Measurements from ENCODE around the gene TSPAN2. TPM values are rescaled to one million over a fixed set of nuclear protein-coding genes. Genes with fewer than 3 reads are reported as not detected.
A peak's percentile ranks its signal among the peaks of the same experiment; 100 is the strongest.

TSPAN2 gene
- total and polyA plus RNA-seq, 9 of the 15 experiments (the other 6 are each of a cell fraction or from before 2014, with no cell fraction given) = not detected

- in situ Hi-C loops (cut with MboI) = loop anchor here (25.0 kb wide), 1 partner anchor 1077 kb away; the partner anchor contains the start of gene OLFML3
- Histone ChIP-seq H3K9ac (ENCODE audit: insufficient read depth in 1 of 2, low read depth in 2 of 2, low read length in 2 of 2) (no peak overlapping the region), H3K27me3 (ENCODE audit: control insufficient read depth in 2 of 2, insufficient read depth in 2 of 2, low read length in 2 of 2) (0 out of 5 replicates have a peak, but pooled peaks cover 0 to 5% of the 10 kb centered on the region in 2 experiments), H3K9me1 (ENCODE audit: control insufficient read depth, insufficient read depth, low read length) (no peaks in the 10 kb centered on the region), H4K20me1 (replicated peaks; ENCODE audit: control insufficient read depth, insufficient read depth, low read length) (no peaks in the 10 kb centered on the region; the same call in 1 of the 2 replicates), H3K4me2 (ENCODE audit: insufficient read depth, low read length) (no peak overlapping the region), H3K79me2 (ENCODE audit: control insufficient read depth, insufficient read depth, low read length) (no peaks in the 10 kb centered on the region), H3K27ac (ENCODE audit: extremely low read depth, low read depth, low read length) (no peak overlapping the region), H3K9me3 (replicated peaks; ENCODE audit: control insufficient read depth, insufficient read depth, low read depth, low read length) (no peaks in the 10 kb centered on the region), H2AFZ (ENCODE audit: low read depth, low read length) (no peak overlapping the region), H3K36me3 (ENCODE audit: control insufficient read depth, insufficient read depth, low read length) (no peaks in the 10 kb centered on the region), H3K4me3 (no peak overlapping the region), H3K4me1 (replicated peaks in 1 of 2; ENCODE audit: control insufficient read depth in 2 of 2, insufficient read depth in 2 of 2, low read length in 2 of 2) (no peaks in the 10 kb centered on the region)
- ChIA-PET POLR2A (interaction anchor here (0.6 to 1.6 kb wide), 3 partner anchors 12 to 910 kb away, joined by 3 read pairs; no protein-coding TSS in a partner anchor), CTCF (ENCODE audit: low intra/inter-chr PET ratio) (no interaction called here)
- DNase-seq (ENCODE audit: extremely low read depth in 1 of 4, low spot score in 3 of 4) (no peak), FAIRE-seq (no peak), ATAC-seq (no peak)
- BruUV-seq (replicated peaks) = no TSS peak
- intact Hi-C loops (cut with micrococcal nuclease) = no loop called here
- TF ChIP-seq SMAD2 (IDR thresholded peaks at IDR 0.05; ENCODE audit: low read depth, low read length) (no peak), ZKSCAN1 (IDR thresholded peaks at IDR 0.05; ENCODE audit: low read depth, low read length) (no peak), PHF20 (IDR thresholded peaks at IDR 0.05; ENCODE audit: partially characterized antibody) (no peak)
- WGBS (ENCODE audit: insufficient coverage, low coverage, missing lambda C conversion rate) = 3% methylated on average over 3 of the region's 3 CpGs
Measured at GRCh38 chr1:115064461-115064860, 24.8 kb downstream of the TSPAN2 start.

- no TSS peak for BruUV-seq (replicated peaks)
- CTCF ChIA-PET (ENCODE audit: low intra/inter-chr PET ratio) = no interaction called here
- TF ChIP-seq ZNF146 (CRISPR knock-in tag; IDR thresholded peaks at IDR 0.05; ENCODE audit: unreplicated experiment) = peak; percentile 46
- no peak for TF ChIP-seq ARID2 (IDR thresholded peaks at IDR 0.05)
- no peak for TF ChIP-seq CBX5 (IDR thresholded peaks at IDR 0.05; ENCODE audit: borderline replicate concordance, low read depth)
- no peak for TF ChIP-seq BCL6 (CRISPR knock-in tag; IDR thresholded peaks at IDR 0.05)
- peak; percentile 15 for TF ChIP-seq RBM25 (IDR thresholded peaks at IDR 0.05; ENCODE audit: low read depth, low read length, severe bottlenecking)
- TF ChIP-seq OTX1 (CRISPR knock-in tag; IDR thresholded peaks at IDR 0.05) = no peak
- no peak for TF ChIP-seq PRDM10 (IDR thresholded peaks at IDR 0.05; ENCODE audit: partially characterized antibody)
- TF ChIP-seq KLF13 (tag; IDR thresholded peaks at IDR 0.05; ENCODE audit: borderline replicate concordance, low read depth) = no peak
- TF ChIP-seq KAT8 (IDR thresholded peaks at IDR 0.05; ENCODE audit: low read depth) = no peak
Measured at GRCh38 chr1:115063228-115063901, 25.9 kb downstream of the TSPAN2 start.

More at GRCh38 chr1:115063228-115063901, 25.9 kb downstream of the TSPAN2 start:
- Histone ChIP-seq H3K27ac (ENCODE audit: extremely low read depth, low read depth, low read length) (no peak overlapping the region), H3K9me1 (ENCODE audit: control insufficient read depth, insufficient read depth, low read length) (no peaks in the 10 kb centered on the region), H3K9ac (ENCODE audit: insufficient read depth in 1 of 2, low read depth in 2 of 2, low read length in 2 of 2) (no peak overlapping the region), H3K4me3 (no peak overlapping the region), H4K20me1 (replicated peaks; ENCODE audit: control insufficient read depth, insufficient read depth, low read length) (no peaks in the 10 kb centered on the region; the same call in 1 of the 2 replicates), H3K36me3 (ENCODE audit: control insufficient read depth, insufficient read depth, low read length) (no peaks in the 10 kb centered on the region), H3K9me3 (replicated peaks; ENCODE audit: control insufficient read depth, insufficient read depth, low read depth, low read length) (no peaks in the 10 kb centered on the region), H3K79me2 (ENCODE audit: control insufficient read depth, insufficient read depth, low read length) (no peaks in the 10 kb centered on the region), H2AFZ (ENCODE audit: low read depth, low read length) (no peak overlapping the region), H3K4me2 (ENCODE audit: insufficient read depth, low read length) (no peak overlapping the region), H3K27me3 (ENCODE audit: control insufficient read depth in 2 of 2, insufficient read depth in 2 of 2, low read length in 2 of 2) (0 out of 5 replicates have a peak, but pooled peaks cover 0 to 5% of the 10 kb centered on the region in 2 experiments), H3K4me1 (replicated peaks in 1 of 2; ENCODE audit: control insufficient read depth in 2 of 2, insufficient read depth in 2 of 2, low read length in 2 of 2) (no peaks in the 10 kb centered on the region)
- intact Hi-C loops (cut with micrococcal nuclease) (no loop called here), in situ Hi-C loops (cut with MboI) (loop anchor here (25.0 kb wide), 1 partner anchor 1076 kb away; the partner anchor contains the start of gene OLFML3)
- DNase-seq (ENCODE audit: extremely low read depth in 1 of 4, low spot score in 3 of 4) = no peak
- no peak for ATAC-seq
- FAIRE-seq = no peak
- WGBS (ENCODE audit: insufficient coverage, low coverage, missing lambda C conversion rate) = under 1% methylated on average over 7 of the region's 7 CpGs
- POLR2A ChIA-PET = interaction anchor here (1.6 kb wide), 1 partner anchor 18 kb away, joined by 3 read pairs; no protein-coding TSS in a partner anchor

Data from K562 (cell line).